GM23338 (cell line): ENCODE data around the gene SLC37A1.

Source experiments
- CREB1 ChIP-seq: fragments of 250-450 bp; sonication (Bioruptor Pico); IDR thresholded peaks from 2 replicates; pipeline ENCODE4 v1.5.0; 2020; ENCODE audit warnings: low read depth, mild to moderate bottlenecking, moderate library complexity
- EZH2 ChIP-seq: fragments of 200-600 bp; sonication (generic); IDR thresholded peaks from one replicate; pipeline ENCODE4 v1.8.0; 2017; ENCODE audit warnings: antibody characterized with exemption, mild to moderate bottlenecking, low read depth; ENCODE audit not compliant: unreplicated experiment
- EZH2phosphoT487 ChIP-seq: fragments of 200-600 bp; sonication (generic); IDR thresholded peaks from one replicate; pipeline ENCODE4 v1.8.1; 2018; ENCODE audit warnings: antibody characterized with exemption; ENCODE audit not compliant: unreplicated experiment
- JUNB ChIP-seq: IDR thresholded peaks from one replicate; pipeline ENCODE4 v1.6.1; 2016; ENCODE audit warnings: antibody characterized with exemption; ENCODE audit not compliant: unreplicated experiment
- NANOG ChIP-seq: IDR thresholded peaks from 2 replicates; pipeline ENCODE4 v1.6.1; 2016; ENCODE audit warnings: antibody characterized with exemption, borderline replicate concordance
- POLR2AphosphoS5 ChIP-seq: IDR thresholded peaks from 2 replicates; pipeline ENCODE4 v1.6.1; 2016; ENCODE audit warnings: antibody characterized with exemption, low read depth
- STAT1 ChIP-seq: IDR thresholded peaks from one replicate; pipeline ENCODE4 v1.6.1; 2016; ENCODE audit warnings: antibody characterized with exemption; ENCODE audit not compliant: unreplicated experiment
- ZNF331 ChIP-seq: fragments of 250-450 bp; sonication (Bioruptor Pico); IDR thresholded peaks from 2 replicates; pipeline ENCODE4 v1.5.0; 2020; ENCODE audit warnings: low read depth, mild to moderate bottlenecking, moderate library complexity
- TF ChIP-seq, protein P1 (sequence below), 2 experiments: fragments of 200-600 bp in 1 of 2; sonication (generic) in 1 of 2; conservative IDR thresholded peaks; 2 replicates each; pipeline versions ENCODE4 v1.5.1 to v1.6.1; 2016 to 2017; ENCODE audit warnings: antibody characterized with exemption in 2 of 2, low read depth in 2 of 2, mild to moderate bottlenecking in 2 of 2, moderate library complexity in 1 of 2
- TF ChIP-seq, protein P2 (sequence below): IDR thresholded peaks from one replicate; pipeline ENCODE4 v1.6.1; 2018; ENCODE audit warnings: antibody characterized with exemption; ENCODE audit not compliant: unreplicated experiment
- TF ChIP-seq, protein P3 (sequence below): IDR thresholded peaks from 2 replicates; pipeline ENCODE4 v1.6.1; 2016; ENCODE audit warnings: antibody characterized with exemption

DNA sequence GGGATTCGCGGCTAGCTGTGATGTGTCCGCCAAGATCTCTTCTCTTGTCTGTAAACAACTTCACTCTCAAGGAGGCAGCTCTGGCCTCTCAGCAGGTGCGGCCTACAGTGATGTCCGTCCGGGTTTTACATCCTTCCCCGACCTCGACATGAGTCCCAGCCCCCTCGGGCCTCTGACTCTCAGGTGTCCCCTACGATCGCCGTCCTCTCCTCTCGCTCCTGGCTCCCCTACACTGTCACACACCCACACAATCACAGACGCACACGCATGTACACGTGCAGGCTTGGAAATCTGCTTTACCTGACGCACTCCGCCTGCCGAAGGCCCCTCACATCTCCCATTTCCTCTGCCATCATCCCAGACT, 16.8 kb upstream of the SLC37A1 start:
- TF ChIP-seq, protein P1, sequence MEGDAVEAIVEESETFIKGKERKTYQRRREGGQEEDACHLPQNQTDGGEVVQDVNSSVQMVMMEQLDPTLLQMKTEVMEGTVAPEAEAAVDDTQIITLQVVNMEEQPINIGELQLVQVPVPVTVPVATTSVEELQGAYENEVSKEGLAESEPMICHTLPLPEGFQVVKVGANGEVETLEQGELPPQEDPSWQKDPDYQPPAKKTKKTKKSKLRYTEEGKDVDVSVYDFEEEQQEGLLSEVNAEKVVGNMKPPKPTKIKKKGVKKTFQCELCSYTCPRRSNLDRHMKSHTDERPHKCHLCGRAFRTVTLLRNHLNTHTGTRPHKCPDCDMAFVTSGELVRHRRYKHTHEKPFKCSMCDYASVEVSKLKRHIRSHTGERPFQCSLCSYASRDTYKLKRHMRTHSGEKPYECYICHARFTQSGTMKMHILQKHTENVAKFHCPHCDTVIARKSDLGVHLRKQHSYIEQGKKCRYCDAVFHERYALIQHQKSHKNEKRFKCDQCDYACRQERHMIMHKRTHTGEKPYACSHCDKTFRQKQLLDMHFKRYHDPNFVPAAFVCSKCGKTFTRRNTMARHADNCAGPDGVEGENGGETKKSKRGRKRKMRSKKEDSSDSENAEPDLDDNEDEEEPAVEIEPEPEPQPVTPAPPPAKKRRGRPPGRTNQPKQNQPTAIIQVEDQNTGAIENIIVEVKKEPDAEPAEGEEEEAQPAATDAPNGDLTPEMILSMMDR (conservative IDR thresholded peaks at IDR 0.05; ENCODE audit: low read depth in 2 of 2): no peak
- TF ChIP-seq EZH2phosphoT487 (no peak), POLR2AphosphoS5 (no peak; the same call in 1 of the 2 replicates), NANOG (no peak), EZH2 (no peak), JUNB (no peak), CREB1 (CRISPR knock-in tag) (no peak), ZNF331 (CRISPR knock-in tag) (no peak), STAT1 (no peak)
- TF ChIP-seq, protein P2, sequence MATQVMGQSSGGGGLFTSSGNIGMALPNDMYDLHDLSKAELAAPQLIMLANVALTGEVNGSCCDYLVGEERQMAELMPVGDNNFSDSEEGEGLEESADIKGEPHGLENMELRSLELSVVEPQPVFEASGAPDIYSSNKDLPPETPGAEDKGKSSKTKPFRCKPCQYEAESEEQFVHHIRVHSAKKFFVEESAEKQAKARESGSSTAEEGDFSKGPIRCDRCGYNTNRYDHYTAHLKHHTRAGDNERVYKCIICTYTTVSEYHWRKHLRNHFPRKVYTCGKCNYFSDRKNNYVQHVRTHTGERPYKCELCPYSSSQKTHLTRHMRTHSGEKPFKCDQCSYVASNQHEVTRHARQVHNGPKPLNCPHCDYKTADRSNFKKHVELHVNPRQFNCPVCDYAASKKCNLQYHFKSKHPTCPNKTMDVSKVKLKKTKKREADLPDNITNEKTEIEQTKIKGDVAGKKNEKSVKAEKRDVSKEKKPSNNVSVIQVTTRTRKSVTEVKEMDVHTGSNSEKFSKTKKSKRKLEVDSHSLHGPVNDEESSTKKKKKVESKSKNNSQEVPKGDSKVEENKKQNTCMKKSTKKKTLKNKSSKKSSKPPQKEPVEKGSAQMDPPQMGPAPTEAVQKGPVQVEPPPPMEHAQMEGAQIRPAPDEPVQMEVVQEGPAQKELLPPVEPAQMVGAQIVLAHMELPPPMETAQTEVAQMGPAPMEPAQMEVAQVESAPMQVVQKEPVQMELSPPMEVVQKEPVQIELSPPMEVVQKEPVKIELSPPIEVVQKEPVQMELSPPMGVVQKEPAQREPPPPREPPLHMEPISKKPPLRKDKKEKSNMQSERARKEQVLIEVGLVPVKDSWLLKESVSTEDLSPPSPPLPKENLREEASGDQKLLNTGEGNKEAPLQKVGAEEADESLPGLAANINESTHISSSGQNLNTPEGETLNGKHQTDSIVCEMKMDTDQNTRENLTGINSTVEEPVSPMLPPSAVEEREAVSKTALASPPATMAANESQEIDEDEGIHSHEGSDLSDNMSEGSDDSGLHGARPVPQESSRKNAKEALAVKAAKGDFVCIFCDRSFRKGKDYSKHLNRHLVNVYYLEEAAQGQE: no peak
- TF ChIP-seq, protein P3, sequence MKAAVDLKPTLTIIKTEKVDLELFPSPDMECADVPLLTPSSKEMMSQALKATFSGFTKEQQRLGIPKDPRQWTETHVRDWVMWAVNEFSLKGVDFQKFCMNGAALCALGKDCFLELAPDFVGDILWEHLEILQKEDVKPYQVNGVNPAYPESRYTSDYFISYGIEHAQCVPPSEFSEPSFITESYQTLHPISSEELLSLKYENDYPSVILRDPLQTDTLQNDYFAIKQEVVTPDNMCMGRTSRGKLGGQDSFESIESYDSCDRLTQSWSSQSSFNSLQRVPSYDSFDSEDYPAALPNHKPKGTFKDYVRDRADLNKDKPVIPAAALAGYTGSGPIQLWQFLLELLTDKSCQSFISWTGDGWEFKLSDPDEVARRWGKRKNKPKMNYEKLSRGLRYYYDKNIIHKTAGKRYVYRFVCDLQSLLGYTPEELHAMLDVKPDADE: no peak
